Astrocyte (in vitro differentiated cells and primary cell): ENCODE measurements around the gene PPP4R2.

ENCODE experiments used
- EZH2 ChIP-seq: IDR thresholded peaks from 2 replicates; pipeline ENCODE4 v1.6.1; 2012; ENCODE audit warnings: mild to moderate bottlenecking, low read length, inconsistent platforms; ENCODE audit not compliant: insufficient read depth
- TF ChIP-seq, protein P1 (sequence below): IDR thresholded peaks from 2 replicates; pipeline ENCODE4 v1.5.1; 2011; ENCODE audit warnings: low read depth, mild to moderate bottlenecking, inconsistent platforms, low read length, moderate library complexity; ENCODE audit not compliant: insufficient read depth

DNA sequence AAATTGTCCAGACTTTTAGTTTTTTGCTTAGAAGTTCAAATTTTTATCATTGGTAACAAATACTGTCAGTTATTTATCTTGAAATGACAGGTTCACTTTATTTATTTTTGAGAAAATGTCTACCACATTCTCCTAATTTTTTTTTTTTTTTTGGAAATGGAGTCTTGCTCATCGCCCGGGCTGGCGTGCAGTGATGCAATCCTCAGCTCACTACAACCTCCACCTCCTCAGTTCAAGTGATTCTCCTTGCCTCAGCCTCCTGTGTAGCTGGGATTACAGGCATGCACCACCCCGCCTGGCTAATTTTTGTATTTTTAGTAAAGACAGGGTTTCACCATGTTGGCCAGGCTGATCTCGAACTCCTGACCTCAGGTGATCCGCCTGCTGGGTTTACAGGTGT is 48.8 kb downstream of the PPP4R2 start:
- TF ChIP-seq, protein P1, sequence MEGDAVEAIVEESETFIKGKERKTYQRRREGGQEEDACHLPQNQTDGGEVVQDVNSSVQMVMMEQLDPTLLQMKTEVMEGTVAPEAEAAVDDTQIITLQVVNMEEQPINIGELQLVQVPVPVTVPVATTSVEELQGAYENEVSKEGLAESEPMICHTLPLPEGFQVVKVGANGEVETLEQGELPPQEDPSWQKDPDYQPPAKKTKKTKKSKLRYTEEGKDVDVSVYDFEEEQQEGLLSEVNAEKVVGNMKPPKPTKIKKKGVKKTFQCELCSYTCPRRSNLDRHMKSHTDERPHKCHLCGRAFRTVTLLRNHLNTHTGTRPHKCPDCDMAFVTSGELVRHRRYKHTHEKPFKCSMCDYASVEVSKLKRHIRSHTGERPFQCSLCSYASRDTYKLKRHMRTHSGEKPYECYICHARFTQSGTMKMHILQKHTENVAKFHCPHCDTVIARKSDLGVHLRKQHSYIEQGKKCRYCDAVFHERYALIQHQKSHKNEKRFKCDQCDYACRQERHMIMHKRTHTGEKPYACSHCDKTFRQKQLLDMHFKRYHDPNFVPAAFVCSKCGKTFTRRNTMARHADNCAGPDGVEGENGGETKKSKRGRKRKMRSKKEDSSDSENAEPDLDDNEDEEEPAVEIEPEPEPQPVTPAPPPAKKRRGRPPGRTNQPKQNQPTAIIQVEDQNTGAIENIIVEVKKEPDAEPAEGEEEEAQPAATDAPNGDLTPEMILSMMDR = no peak
- no peak for TF ChIP-seq EZH2
